HG03575 (cell line): Measurements from ENCODE around the gene AHCYL1.
"Not testable (repeated sequence)": the region's sequence is repeated elsewhere in the genome, so short reads cannot be mapped to it uniquely, and the experiment has no call there.

ENCODE experiments used
- ATAC-seq: cut with Tn5 transposase; IDR thresholded peaks from one replicate; pipeline ENCODE4 v1.9.1; 2021; ENCODE audit not compliant: unreplicated experiment, insufficient number of reproducible peaks, low FRiP score; ENCODE audit errors: extremely low read depth

Gene AHCYL1

GRCh38 chr1:109984456-109985246, at the start of gene AHCYL1:
Gene AHCYL1, plus strand, starts transcription at chr1:109984765. Its CDS starts 288 bp downstream, at chr1:109985053.
- peak; percentile 86 for ATAC-seq

- ATAC-seq, result no peak
Measured at GRCh38 chr1:109935451-109935900, 49.1 kb upstream of the AHCYL1 start.

GRCh38 chr1:109937738-109938137, 46.8 kb upstream of the AHCYL1 start:
- ATAC-seq, result no peak

GRCh38 chr1:109938556-109938955, 46.0 kb upstream of the AHCYL1 start:
- ATAC-seq, result no peak

- ATAC-seq, result no peak
Measured at GRCh38 chr1:109942434-109942833, 42.1 kb upstream of the AHCYL1 start.

- ATAC-seq, result no peak
Measured at GRCh38 chr1:109944541-109944940, 40.0 kb upstream of the AHCYL1 start.

- no peak for ATAC-seq
Measured at GRCh38 chr1:109946511-109946910, 38.1 kb upstream of the AHCYL1 start.

GRCh38 chr1:109947582-109948284, 36.8 kb upstream of the AHCYL1 start:
- no peak for ATAC-seq

- no peak for ATAC-seq
Measured at GRCh38 chr1:109948285-109948630, 36.3 kb upstream of the AHCYL1 start.

GRCh38 chr1:109950038-109950437, 34.5 kb upstream of the AHCYL1 start:
- no peak for ATAC-seq

- no peak for ATAC-seq
Measured at GRCh38 chr1:109950509-109950908, 34.1 kb upstream of the AHCYL1 start.

GRCh38 chr1:109951501-109951900, 33.1 kb upstream of the AHCYL1 start:
- ATAC-seq, result not testable (repeated sequence)

- ATAC-seq, result no peak
Measured at GRCh38 chr1:109954041-109954512, 30.5 kb upstream of the AHCYL1 start.

GRCh38 chr1:109959632-109959973, 25.0 kb upstream of the AHCYL1 start:
- no peak for ATAC-seq

GRCh38 chr1:109959974-109960744, 24.4 kb upstream of the AHCYL1 start:
- ATAC-seq, result no peak

- ATAC-seq, result no peak
Measured at GRCh38 chr1:109960745-109961094, 23.8 kb upstream of the AHCYL1 start.

- ATAC-seq, result no peak
Measured at GRCh38 chr1:109963864-109964263, 20.7 kb upstream of the AHCYL1 start.

- no peak for ATAC-seq
Measured at GRCh38 chr1:109969146-109969829, 15.3 kb upstream of the AHCYL1 start.

GRCh38 chr1:109969907-109970306, 14.7 kb upstream of the AHCYL1 start:
- ATAC-seq, result no peak
